Smooth muscle cell (in vitro differentiated cells): ENCODE results near the gene SLC16A6. TPM values are rescaled to one million over a fixed set of nuclear protein-coding genes. Genes with fewer than 3 reads are reported as not detected.
"Not testable (repeated sequence)": the region's sequence is repeated elsewhere in the genome, so short reads cannot be mapped to it uniquely, and the experiment has no call there.

ENCODE experiments used
- DNase-seq: peaks from one replicate; lab custom pipeline; 2025; ENCODE audit not compliant: unreplicated experiment; lab: John Stamatoyannopoulos, UW
- H2AFZ ChIP-seq: fragments of 200-600 bp; sonication (generic); 2 replicates; pipeline ENCODE4 v1.6.0; 2016; ENCODE audit warnings: antibody characterized with exemption, low read depth, mild to moderate bottlenecking
- H3F3A ChIP-seq: fragments of 200-600 bp; sonication (generic); 2 replicates; pipeline ENCODE4 v1.6.0; 2017; ENCODE audit warnings: antibody characterized with exemption, low read depth
- H3K27ac ChIP-seq: fragments of 200-600 bp; sonication (generic); 2 replicates; pipeline ENCODE4 v1.5.1; 2016; ENCODE audit warnings: low read depth, mild to moderate bottlenecking
- H3K27me3 ChIP-seq: fragments of 200-600 bp; sonication (generic); 2 replicates; pipeline ENCODE4 v1.6.1; 2016; ENCODE audit warnings: low read depth, mild to moderate bottlenecking
- H3K36me3 ChIP-seq: fragments of 200-600 bp; sonication (generic); 2 replicates; pipeline ENCODE4 v1.5.1; 2016; ENCODE audit warnings: low read depth
- H3K4me1 ChIP-seq: fragments of 200-600 bp; sonication (generic); 2 replicates; pipeline ENCODE4 v1.5.1; 2016; ENCODE audit warnings: low read depth
- H3K4me2 ChIP-seq: fragments of 200-600 bp; sonication (generic); 2 replicates; pipeline ENCODE4 v1.6.0; 2016; ENCODE audit warnings: mild to moderate bottlenecking
- H3K4me3 ChIP-seq: fragments of 200-600 bp; sonication (generic); 2 replicates; pipeline ENCODE4 v1.5.1; 2016; ENCODE audit warnings: mild to moderate bottlenecking
- H3K79me2 ChIP-seq: fragments of 200-600 bp; sonication (generic); 2 replicates; pipeline ENCODE4 v1.6.0; 2016; ENCODE audit warnings: low read depth, mild to moderate bottlenecking
- H3K9ac ChIP-seq: fragments of 200-600 bp; sonication (generic); 2 replicates; pipeline ENCODE4 v1.6.0; 2016; ENCODE audit warnings: low read depth
- H3K9me3 ChIP-seq: fragments of 200-600 bp; sonication (generic); replicated peaks from 2 replicates; pipeline ENCODE4 v1.5.1; 2016; ENCODE audit warnings: low read depth
- H4K20me1 ChIP-seq: fragments of 200-600 bp; sonication (generic); 2 replicates; pipeline ENCODE4 v1.6.0; 2016; ENCODE audit warnings: low read depth
- CTCF ChIP-seq: fragments of 200-600 bp; sonication (generic); IDR thresholded peaks from 2 replicates; pipeline ENCODE4 v1.5.1; 2017; ENCODE audit warnings: borderline replicate concordance, mild to moderate bottlenecking, antibody characterized with exemption; ENCODE audit not compliant: insufficient read depth, poor library complexity, severe bottlenecking
- WGBS: methylation state at CpG from one replicate; pipeline ENCODE4 v1.1.7; 2016; ENCODE audit warnings: low lambda C conversion rate; 5-methylcytosine and 5-hydroxymethylcytosine counted together
- polyA plus RNA-seq: library from polyadenylated mRNA; unstranded; fragments of >200 nt; fragmentation: Nextera tagmentation; extraction: Ambion mirVana; gene quantifications from 2 replicates; pipeline ENCODE4 v1.2.1, GENCODE V29; 2016
- total RNA-seq: library from RNA; depleted of rRNA; stranded (reverse); fragments of >200 nt; gene quantifications from 2 replicates; pipeline ENCODE4 v1.2.3, GENCODE V29; 2014

Gene SLC16A6
- total and polyA plus RNA-seq, 2 experiments from 2014 or later, result 0.04 TPM; not detected in 1

DNA sequence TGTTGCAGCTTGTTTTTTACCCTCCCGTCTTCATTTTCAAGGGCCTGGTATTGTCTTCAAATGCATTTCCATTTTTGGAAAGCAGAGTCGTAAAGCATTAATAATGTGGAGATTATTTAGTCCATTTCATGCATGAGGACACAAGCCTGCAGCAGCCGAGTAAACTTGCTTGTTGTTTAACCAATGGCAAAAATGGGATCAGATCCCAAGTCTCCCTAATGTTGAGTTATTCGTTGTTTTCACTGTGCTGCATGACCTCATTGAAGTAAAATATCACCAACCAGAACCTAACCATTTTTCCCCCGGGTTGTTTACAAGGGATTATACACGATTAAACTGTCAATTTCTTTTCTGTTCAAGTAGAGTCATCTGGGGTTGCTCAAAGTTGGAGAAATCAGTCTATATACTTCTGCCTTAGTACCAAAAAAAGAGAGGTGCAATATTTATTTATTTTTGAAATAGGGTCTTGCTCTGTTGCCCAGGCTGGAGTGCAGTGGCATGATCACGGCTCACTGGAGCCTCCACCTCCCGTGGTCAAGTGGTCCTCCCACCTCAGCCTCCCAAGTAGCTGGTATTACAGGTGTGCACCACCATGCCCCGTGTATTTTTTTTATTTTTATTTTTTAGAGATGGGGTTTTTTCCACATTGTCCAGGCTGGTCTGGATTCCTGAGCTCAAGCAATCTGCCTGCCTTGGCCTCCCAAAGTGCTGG, 30.7 kb downstream of the SLC16A6 start:
- WGBS, result 88% methylated on average over 9 of the region's 9 CpGs
- no peak for TF ChIP-seq CTCF
- Histone ChIP-seq H3K9me3 (no peaks in the 10 kb centered on the region), H3K79me2 (no peaks in the 10 kb centered on the region), H3K4me2 (no peak overlapping the region), H3K9ac (no peak overlapping the region), H3F3A (no peaks in the 10 kb centered on the region), H3K4me3 (no peak overlapping the region), H2AFZ (no peak overlapping the region), H3K36me3 (no peaks in the 10 kb centered on the region), H3K27ac (no peak overlapping the region), H3K4me1 (peaks cover 4% of the 10 kb centered on the region), H3K27me3 (no peaks in the 10 kb centered on the region), H4K20me1 (no peaks in the 10 kb centered on the region)
- DNase-seq, result no peak

- H3K4me1 ChIP-seq, H4K20me1 ChIP-seq, H3K9ac ChIP-seq, DNase-seq, H3K4me3 ChIP-seq, H3K79me2 ChIP-seq, H2AFZ ChIP-seq, H3F3A ChIP-seq, H3K27ac ChIP-seq, H3K9me3 ChIP-seq, H3K27me3 ChIP-seq, H3K36me3 ChIP-seq: not testable (repeated sequence)
- peak overlapping the region; percentile 76 for H3K4me2 ChIP-seq
- WGBS, result 90% methylated on average over 3 of the region's 3 CpGs
Measured at GRCh38 chr17:68259648-68259951, 31.3 kb downstream of the SLC16A6 start.

DNA sequence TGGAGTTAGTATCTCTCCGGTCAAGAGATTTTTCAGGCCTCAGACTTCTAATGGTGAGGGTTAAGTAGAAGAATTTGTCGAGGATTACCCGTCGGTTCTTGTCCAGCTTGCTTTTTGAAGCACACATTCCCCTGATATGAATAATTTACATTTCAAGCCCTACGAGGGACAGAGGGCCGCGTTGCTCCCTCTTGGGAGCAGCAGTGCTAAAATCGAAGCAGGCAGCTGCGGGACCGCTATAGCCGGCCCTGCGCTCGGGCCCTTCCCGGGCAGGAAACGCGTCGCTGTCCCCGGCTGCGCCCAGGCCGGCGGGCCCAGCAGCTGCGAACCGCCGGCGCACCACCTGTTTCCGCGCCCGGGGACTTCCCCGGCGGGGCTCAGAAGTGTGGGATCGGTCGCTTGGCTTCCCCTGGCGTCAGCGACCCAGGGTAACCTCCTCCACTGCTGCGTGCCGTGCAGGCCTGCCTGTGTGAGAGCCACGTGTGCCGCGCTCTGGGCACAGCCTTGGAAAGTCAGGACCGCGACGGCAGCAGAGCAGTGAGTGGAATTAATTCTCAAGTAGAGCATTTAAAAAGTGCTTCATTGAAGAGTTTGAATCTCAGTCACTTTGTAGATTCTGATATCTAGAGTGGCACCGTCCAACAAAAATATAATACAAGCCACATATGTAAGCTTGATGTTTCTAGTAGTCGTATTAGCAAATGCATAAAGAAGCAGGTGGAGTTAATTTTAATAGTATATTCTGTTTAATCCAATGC, 31.9 kb downstream of the SLC16A6 start:
- not testable (repeated sequence) for H4K20me1 ChIP-seq, H3K27me3 ChIP-seq, H3K4me1 ChIP-seq, H2AFZ ChIP-seq, H3K9me3 ChIP-seq, H3K79me2 ChIP-seq, H3F3A ChIP-seq, DNase-seq, H3K36me3 ChIP-seq, H3K9ac ChIP-seq
- peak overlapping the region; percentile 76 for H3K4me2 ChIP-seq
- peak overlapping the region; percentile 0 for H3K27ac ChIP-seq
- H3K4me3 ChIP-seq, result peak overlapping the region; percentile 11
- WGBS, result 10% methylated on average over 38 of the region's 44 CpGs

DNA sequence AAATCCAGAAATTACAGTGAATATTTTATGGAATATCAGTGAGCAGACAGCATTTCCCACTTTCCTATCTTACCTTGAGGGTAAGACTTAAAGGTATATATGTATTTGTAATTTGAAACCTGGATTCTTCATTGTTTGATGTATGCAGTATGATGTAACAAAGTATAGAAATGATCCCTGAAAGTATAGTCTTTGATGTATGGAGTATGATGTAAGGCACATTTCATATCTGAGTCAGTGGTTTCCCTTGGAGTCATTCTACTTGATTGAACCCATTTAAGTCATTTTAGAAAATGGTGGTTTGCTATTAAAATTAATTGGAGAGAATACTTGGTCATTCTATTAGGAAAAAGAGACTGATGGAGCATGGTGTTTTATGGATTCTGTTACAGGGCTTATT, 33.0 kb downstream of the SLC16A6 start:
- H3K9ac ChIP-seq, result no peak overlapping the region
- no peak for DNase-seq
- TF ChIP-seq CTCF, result no peak

GRCh38 chr17:68256701-68257100, 34.2 kb downstream of the SLC16A6 start:
- H3K4me2 ChIP-seq, H2AFZ ChIP-seq, H3K27ac ChIP-seq, H3K9me3 ChIP-seq, H3K4me1 ChIP-seq, H3K9ac ChIP-seq, H3K27me3 ChIP-seq, H3K36me3 ChIP-seq, DNase-seq, H3F3A ChIP-seq, H3K79me2 ChIP-seq, H3K4me3 ChIP-seq, H4K20me1 ChIP-seq: not testable (repeated sequence)
- WGBS, result 93% methylated on average over 5 of the region's 5 CpGs

More for the DNA sequence above, 33.0 kb downstream of the SLC16A6 start:
- Histone ChIP-seq H3F3A (no peaks in the 10 kb centered on the region), H3K79me2 (no peaks in the 10 kb centered on the region), H3K4me3 (no peak overlapping the region), H3K4me2 (no peak overlapping the region), H3K36me3 (no peaks in the 10 kb centered on the region), H3K9me3 (no peaks in the 10 kb centered on the region), H2AFZ (no peak overlapping the region), H4K20me1 (no peaks in the 10 kb centered on the region), H3K4me1 (peaks cover 4% of the 10 kb centered on the region), H3K27me3 (no peaks in the 10 kb centered on the region), H3K27ac (no peak overlapping the region)
